IMR-90 (cell line): ENCODE measurements around the gene KCNIP1.

Source experiments
- CHD1 ChIP-seq: IDR thresholded peaks from 2 replicates; pipeline ENCODE4 v1.6.1; 2012; ENCODE audit warnings: low read depth, low read length, improper control_type of control experiment
- CTCF ChIP-seq: conservative IDR thresholded peaks from 2 replicates; pipeline ENCODE4 v1.5.1; 2012; ENCODE audit warnings: mild to moderate bottlenecking, low read depth, low read length, improper control_type of control experiment
- MAFK ChIP-seq: IDR thresholded peaks from 2 replicates; pipeline ENCODE4 v1.6.1; 2012; ENCODE audit warnings: low read depth, low read length, improper control_type of control experiment
- MXI1 ChIP-seq: IDR thresholded peaks from 2 replicates; pipeline ENCODE4 v1.6.1; 2012; ENCODE audit warnings: low read depth, mild to moderate bottlenecking, low read length, moderate library complexity, borderline replicate concordance
- NFE2L2 ChIP-seq: fragments of 150-350 bp; IDR thresholded peaks from 2 replicates; pipeline ENCODE4 v1.6.1; 2016; ENCODE audit warnings: low read depth, mild to moderate bottlenecking, low read length
- POLR2A ChIP-seq: IDR thresholded peaks from 2 replicates; pipeline ENCODE4 v1.6.1; 2012; ENCODE audit warnings: mild to moderate bottlenecking, low read depth, low read length
- RAD21 ChIP-seq: IDR thresholded peaks from 2 replicates; pipeline ENCODE4 v1.6.1; 2012; ENCODE audit warnings: low read length, improper control_type of control experiment
- RCOR1 ChIP-seq: IDR thresholded peaks from 2 replicates; pipeline ENCODE4 v1.6.1; 2012; ENCODE audit warnings: mild to moderate bottlenecking, low read length, improper control_type of control experiment; ENCODE audit not compliant: insufficient replicate concordance
- SMC3 ChIP-seq: fragments of 150-350 bp; IDR thresholded peaks from 2 replicates; pipeline ENCODE4 v1.6.1; 2016; ENCODE audit warnings: low read depth, mild to moderate bottlenecking, antibody characterized with exemption, low read length, moderate library complexity

DNA sequence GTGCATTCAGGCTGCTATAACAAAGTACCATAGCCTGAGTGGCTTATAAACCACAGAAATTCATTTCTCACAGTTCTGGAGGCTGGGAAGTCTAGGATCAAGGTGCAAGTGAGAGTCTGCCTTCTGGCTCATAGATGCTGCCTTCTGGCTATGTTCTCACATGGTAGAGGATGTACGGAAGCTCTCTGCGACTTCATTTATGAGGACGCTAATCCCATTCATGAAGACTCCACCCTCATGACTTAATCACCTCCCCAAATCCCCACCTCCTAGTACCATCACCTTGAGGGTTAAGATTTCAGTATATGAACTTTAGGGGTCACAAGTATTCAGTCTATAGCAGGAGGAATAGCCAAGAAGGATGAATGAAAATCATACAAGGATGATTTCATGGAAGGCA lies 37.3 kb upstream of the KCNIP1 start:
- no peak for TF ChIP-seq POLR2A
- no peak for TF ChIP-seq NFE2L2
- no peak for TF ChIP-seq CTCF
- no peak for TF ChIP-seq SMC3
- TF ChIP-seq MAFK: no peak
- no peak for TF ChIP-seq MXI1
- no peak for TF ChIP-seq RAD21
- TF ChIP-seq RCOR1: no peak
- no peak for TF ChIP-seq CHD1
